Heart left ventricle (tissue), 13 donors: ENCODE measurements around the gene SV2A.

ENCODE experiments used
- POLR2A ChIP-seq, 2 donors: fragments of 450-650 bp; IDR thresholded peaks; one replicate each; pipeline ENCODE4 v1.6.1; 2017; ENCODE audit warnings: antibody characterized with exemption in 2 of 2, mild to moderate bottlenecking in 2 of 2, moderate library complexity in 2 of 2
- TF ChIP-seq, protein P1 (sequence below), 12 donors: fragments of 200-600 bp; sonication (generic) in 4 of 12; IDR thresholded peaks; one replicate each; pipeline versions ENCODE4 v1.5.0 to v1.8.0; 2018 to 2022; ENCODE audit warnings: antibody characterized with exemption in 12 of 12, mild to moderate bottlenecking in 5 of 12
- donor health status: ischemic (EF 13 %, LVEDD 7.1; RV severe dilation, severe dysfunction).
- donor health status: DM: no; HTN: yes; CAD: no.
- donor health status: DM: no; HTN: no; CAD: no.
- donor health status: ischemic (EF 25% LVEDD 6.9; RV normal size, moderate dysfunction).
- donor health status: ischemic (EF 25% LVEDD 5.7; RV mildly dilated, moderate dysfunction).
- donor health status: ischemic (EF 35%, LVEDD 5.7; RV mildly dilated, moderate dysfunction).
- donor health status: nonischemic (EF 11% LVEDD 7.7; RV severe dilation, severe dysfunction).
- donor health status: DM: yes; HTN: yes; CAD: no.
- donor health status: PGD.
- donor health status: ischemic (EF 29% LVEDD 5.4; RV normal size, mild dysfunction).
- donor health status: nonischemic (EF 23%, LVEDD 6.1; RV moderate dilation, normal function).

DNA sequence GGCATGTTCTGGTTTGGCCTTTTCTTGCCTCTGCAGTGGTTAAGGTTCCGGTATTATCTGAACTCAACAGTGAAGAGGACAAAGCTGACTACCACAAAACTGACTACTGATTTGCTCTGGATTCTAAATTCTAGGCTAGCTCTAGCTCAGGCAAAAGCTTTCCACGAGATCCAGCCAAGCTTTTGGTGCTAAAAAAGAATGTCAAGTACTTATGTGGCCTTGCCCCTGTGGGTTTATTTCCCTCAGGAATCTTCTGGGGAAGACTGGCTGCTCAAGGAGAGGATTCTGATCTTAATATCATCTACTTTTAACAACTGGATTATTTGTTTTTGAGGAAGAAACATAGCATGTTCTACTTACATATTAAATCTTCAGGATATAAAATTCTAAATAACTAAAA, 45.1 kb upstream of the SV2A start:
- TF ChIP-seq, protein P1, sequence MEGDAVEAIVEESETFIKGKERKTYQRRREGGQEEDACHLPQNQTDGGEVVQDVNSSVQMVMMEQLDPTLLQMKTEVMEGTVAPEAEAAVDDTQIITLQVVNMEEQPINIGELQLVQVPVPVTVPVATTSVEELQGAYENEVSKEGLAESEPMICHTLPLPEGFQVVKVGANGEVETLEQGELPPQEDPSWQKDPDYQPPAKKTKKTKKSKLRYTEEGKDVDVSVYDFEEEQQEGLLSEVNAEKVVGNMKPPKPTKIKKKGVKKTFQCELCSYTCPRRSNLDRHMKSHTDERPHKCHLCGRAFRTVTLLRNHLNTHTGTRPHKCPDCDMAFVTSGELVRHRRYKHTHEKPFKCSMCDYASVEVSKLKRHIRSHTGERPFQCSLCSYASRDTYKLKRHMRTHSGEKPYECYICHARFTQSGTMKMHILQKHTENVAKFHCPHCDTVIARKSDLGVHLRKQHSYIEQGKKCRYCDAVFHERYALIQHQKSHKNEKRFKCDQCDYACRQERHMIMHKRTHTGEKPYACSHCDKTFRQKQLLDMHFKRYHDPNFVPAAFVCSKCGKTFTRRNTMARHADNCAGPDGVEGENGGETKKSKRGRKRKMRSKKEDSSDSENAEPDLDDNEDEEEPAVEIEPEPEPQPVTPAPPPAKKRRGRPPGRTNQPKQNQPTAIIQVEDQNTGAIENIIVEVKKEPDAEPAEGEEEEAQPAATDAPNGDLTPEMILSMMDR (IDR thresholded peaks at IDR 0.05): no peak
- TF ChIP-seq POLR2A (IDR thresholded peaks at IDR 0.05): no peak
